HEK293 (cell line): ENCODE results near the gene SH3BP5.

Source experiments
- YY1 ChIP-seq: fragments of 450-650 bp; formaldehyde crosslinking; IDR thresholded peaks from 2 replicates; pipeline ENCODE4 v1.5.1; 2018; ENCODE audit warnings: missing biosample characterization, missing genetic modification characterization
- ZNF529 ChIP-seq: fragments of 450-650 bp; formaldehyde crosslinking; IDR thresholded peaks from 2 replicates; pipeline ENCODE4 v1.5.1; 2017; ENCODE audit warnings: missing genetic modification characterization, missing biosample characterization; ENCODE audit not compliant: insufficient replicate concordance
- TF ChIP-seq, protein P1 (sequence below): fragments of 450-650 bp; formaldehyde crosslinking; IDR thresholded peaks from 2 replicates; pipeline ENCODE4 v1.5.1; 2016; ENCODE audit warnings: missing biosample characterization, missing genetic modification characterization

DNA sequence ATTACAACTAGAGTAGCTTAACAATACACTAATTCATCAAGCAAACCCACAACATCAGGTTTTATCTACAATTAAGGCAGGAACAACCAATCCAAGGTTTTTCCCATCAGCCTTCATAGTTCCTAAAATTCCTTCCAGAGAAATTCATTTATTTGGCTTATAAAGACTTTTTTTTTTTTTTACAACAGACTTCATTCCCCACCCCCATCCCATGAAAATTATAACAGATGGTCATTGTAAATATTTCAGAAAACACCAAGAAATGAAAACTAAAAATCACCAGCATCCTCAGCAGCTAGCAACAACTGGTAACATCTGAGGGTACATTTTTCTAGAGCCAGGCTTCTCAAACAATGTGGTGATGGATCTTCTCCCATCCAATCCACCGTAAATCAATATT lies 11.0 kb downstream of the SH3BP5 start:
- TF ChIP-seq, protein P1, sequence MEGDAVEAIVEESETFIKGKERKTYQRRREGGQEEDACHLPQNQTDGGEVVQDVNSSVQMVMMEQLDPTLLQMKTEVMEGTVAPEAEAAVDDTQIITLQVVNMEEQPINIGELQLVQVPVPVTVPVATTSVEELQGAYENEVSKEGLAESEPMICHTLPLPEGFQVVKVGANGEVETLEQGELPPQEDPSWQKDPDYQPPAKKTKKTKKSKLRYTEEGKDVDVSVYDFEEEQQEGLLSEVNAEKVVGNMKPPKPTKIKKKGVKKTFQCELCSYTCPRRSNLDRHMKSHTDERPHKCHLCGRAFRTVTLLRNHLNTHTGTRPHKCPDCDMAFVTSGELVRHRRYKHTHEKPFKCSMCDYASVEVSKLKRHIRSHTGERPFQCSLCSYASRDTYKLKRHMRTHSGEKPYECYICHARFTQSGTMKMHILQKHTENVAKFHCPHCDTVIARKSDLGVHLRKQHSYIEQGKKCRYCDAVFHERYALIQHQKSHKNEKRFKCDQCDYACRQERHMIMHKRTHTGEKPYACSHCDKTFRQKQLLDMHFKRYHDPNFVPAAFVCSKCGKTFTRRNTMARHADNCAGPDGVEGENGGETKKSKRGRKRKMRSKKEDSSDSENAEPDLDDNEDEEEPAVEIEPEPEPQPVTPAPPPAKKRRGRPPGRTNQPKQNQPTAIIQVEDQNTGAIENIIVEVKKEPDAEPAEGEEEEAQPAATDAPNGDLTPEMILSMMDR (tag by site-specific recombination), result no peak
- no peak for TF ChIP-seq YY1
- TF ChIP-seq ZNF529 (tag by site-specific recombination), result no peak
